IPS-18c (cell line): ENCODE results near the gene ZNRD2.
A peak's percentile ranks its signal among the peaks of the same experiment; 100 is the strongest.
"Not testable (repeated sequence)": the region's sequence is repeated elsewhere in the genome, so short reads cannot be mapped to it uniquely, and the experiment has no call there.

Source experiments
- H3K4me3 ChIP-seq: 2 replicates; pipeline ENCODE4 v1.7.0; 2013; ENCODE audit warnings: low read depth, mild to moderate bottlenecking, low read length, moderate library complexity; ENCODE audit not compliant: insufficient read depth
- H3K9me3 ChIP-seq: one replicate; pipeline ENCODE4 v1.6.1; 2013; ENCODE audit warnings: mild to moderate bottlenecking, low read length, moderate library complexity; ENCODE audit not compliant: control insufficient read depth, insufficient read depth

The ZNRD2 gene, protein sequence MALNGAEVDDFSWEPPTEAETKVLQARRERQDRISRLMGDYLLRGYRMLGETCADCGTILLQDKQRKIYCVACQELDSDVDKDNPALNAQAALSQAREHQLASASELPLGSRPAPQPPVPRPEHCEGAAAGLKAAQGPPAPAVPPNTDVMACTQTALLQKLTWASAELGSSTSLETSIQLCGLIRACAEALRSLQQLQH

DNA sequence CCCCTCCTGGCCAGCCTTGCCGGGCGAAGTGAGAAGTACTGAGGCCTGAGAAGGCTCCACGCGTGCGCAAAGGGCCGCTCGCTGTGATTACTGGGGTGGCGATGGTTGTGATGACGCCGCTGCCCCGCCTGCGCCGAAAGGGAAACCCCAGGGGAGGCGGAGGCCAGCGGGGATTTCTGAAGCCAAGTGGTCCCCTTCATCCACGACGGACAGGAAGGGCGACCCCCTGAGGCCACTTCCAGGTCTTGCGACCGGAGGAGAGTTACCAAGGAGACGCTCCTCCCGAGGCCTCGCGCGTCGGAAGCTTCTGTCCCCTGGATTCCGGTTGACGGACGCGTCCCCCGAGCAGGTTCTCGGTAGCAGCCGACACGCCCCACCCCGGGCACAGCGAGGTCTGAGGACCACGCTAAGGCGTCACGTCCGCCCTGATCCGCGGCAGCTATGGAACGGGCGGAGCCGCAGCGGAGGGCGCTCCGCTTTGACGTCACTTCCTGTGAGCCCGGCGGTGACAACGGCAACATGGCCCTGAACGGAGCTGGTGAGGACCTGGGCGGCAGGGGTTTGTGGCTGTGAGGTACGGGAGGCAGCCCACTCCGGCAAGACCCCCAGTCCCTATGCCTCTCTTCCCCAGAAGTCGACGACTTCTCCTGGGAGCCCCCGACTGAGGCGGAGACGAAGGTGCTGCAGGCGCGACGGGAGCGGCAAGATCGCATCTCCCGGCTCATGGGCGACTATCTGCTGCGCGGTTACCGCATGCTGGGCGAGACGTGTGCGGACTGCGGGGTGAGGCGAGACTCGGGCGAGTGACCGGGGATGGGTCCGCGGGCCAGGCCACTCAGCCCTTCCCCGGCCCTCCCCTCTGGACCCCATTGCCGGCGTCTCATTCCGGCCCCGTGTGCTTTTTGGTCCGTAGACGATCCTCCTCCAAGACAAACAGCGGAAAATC lies at the start of gene ZNRD2:
ZNRD2 (plus strand) TSS at position 505 of the 946 bp plus-strand sequence; CDS start at position 520, 15 bp downstream.
- H3K9me3 ChIP-seq, result no peaks in the 10 kb centered on the region
- H3K4me3 ChIP-seq, result peak within 1 kb of the TSS; percentile 99

DNA sequence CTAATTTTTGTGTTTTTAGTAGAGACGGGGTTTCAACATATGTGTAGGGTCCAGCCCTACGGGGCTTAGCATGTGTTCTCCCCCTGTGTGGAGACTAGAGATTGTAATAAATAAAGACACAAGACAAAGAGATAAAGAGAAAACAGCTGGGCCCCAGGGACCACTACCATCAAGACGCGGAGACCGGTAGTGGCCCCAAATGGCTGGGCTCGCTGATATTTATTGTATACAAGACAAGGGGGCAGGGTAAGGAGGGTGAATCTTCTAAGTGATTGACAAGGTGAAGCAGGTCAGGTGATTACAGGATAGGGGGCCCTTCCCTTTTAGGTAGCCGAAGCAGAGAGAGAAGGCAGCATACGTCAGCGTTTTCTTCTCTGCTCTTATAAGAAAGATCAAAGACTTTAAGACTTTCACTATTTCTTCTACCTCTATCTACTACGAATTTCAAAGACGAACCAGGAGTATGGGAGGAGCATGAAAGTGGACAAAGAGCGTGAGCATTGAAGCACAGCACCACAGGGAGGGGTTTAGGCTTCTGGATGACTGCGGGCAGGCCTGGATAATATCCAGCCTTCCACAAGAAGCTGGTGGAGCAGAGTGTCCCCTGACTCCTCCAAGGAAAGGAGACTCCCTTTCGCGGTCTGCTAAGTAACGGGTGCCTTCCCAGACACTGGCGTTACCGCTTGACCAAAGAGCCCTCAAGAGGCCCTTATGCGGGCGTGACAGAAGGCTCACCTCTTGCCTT lies 48.3 kb upstream of the ZNRD2 start:
- not testable (repeated sequence) for H3K4me3 ChIP-seq, H3K9me3 ChIP-seq

DNA sequence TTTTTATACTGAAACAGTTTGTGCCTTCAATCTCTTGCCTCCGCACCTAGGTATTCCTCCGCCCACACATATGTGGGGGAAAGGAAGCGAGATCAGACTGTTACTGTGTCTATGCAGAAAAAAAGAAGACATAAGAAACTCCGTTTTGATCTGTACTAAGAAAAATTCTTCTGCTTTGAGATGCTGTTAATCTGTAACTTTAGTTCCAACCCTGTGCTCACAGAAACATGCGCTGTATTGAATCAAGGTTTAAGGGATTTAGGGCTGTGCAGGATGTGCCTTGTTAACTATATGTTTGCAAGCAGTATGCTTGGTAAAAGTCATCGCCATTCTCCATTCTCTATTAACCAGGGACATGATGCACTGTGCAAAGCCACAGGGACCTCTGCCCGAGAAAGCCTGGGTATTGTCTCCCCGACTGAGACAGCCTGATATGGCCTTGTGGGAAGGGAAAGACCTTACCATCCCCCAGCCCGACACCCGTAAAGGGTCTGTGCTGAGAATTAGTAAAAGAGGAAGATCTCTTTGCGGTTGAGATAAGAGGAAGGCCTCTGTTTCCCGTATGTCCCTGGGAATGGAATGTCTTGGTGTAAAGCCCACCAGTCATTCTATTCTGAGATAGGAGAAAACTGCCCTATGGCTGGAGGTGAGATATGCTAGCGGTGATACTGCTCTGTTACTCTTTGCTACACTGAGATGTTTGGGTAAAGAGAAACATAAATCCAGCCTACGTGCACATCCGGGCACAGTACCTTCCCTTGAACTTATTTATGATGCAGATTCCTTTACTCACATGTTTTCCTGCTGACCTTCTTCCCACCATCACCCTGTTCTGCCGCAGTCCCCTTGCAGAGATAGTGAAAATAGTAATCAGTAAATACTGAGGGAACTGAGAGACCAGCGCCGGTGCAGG lies 47.3 kb upstream of the ZNRD2 start:
- not testable (repeated sequence) for H3K9me3 ChIP-seq, H3K4me3 ChIP-seq

DNA sequence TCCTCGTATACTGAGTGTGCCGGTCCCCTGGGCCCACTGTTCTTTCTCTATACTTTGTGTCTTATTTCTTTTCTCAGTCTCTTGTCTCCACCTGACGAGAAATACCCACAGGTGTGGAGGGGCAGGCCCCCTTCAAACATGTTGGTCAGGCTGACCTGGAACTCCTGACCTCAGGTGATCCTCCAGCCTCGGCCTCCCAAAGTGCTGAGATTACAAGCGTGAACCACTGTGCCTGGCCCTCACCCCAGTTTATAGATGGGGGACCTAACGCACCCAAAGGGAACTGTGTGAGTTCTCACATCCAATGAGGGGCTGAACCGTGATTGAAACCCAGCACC lies 46.7 kb upstream of the ZNRD2 start:
- not testable (repeated sequence) for H3K4me3 ChIP-seq, H3K9me3 ChIP-seq

DNA sequence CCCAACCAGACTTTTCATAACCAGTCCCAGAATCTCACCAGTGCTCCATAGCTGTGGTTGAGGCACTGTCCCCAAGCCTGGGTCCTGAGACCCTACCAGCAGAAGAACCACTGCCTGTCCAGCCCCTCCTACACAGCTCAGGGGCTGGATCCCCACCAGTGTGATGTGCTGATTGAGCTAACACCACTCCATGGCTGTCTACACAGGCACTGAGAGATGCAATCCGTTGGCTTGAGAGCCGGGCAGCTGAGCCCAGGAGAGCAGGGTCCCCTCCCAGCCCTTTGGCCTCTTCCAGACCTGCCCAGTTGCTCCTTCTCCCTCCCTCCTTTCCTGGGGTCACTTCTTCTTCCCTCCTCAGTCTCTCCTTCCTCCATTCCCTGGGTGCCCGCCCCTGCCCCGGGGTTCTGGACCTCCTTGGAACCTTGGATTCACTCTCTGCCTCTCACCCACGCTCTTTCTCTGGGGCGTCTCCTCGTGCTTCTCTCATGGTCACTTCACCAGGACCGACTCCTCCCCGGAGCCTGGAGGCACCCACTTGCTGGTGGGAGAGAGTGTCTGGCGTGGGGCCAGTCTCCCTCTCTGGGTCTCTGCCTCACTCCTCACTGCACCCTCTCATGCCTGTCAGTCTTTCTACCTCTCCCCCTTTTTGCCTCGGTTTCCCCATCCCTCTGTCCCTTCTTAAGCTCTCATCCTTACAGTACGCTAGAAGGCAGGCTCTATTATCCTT lies 46.1 kb upstream of the ZNRD2 start:
- peak overlapping the region; percentile 32 for H3K4me3 ChIP-seq
- H3K9me3 ChIP-seq, result no peaks in the 10 kb centered on the region

DNA sequence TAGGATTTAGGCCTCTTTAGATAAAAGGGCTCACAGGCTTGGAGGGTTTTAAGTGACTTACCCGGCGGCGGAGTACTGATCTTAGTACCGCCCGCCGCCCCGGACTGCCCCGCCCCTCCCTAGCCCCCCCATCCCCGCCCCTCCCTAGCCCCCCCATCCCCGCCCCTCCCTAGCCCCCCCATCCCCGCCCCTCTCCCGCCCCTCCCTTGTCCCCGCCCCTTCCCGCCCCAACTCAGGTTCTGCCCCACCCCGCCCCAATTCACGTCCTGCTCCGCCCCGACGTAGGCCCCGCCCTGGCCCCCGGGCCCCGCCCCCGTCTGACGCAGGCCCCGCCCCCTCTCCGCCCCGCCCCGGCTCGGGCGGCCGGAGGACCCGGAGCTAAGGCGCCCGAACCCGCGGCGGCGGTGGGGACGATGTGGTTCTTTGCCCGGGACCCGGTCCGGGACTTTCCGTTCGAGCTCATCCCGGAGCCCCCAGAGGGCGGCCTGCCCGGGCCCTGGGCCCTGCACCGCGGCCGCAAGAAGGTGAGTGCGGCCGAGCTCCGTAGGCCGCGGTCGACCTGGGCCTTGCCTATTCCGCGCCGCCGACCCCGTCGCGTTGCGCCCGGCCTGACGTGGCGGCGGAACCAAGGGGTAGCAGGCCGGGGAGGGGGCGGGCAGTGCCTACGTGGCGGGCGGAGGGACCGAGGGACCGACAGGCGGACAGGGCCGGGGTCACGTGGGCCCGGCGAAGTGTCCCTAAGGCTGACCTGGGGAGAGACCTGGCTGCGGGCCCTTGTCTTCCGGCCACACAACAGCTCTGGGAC lies 45.3 kb upstream of the ZNRD2 start, which contains the start of gene SCYL1:
SCYL1 (plus strand) TSS at position 343 of the 805 bp plus-strand sequence; CDS start at position 414, 71 bp downstream.
- Histone ChIP-seq H3K4me3 (peak within 1 kb of the TSS; percentile 93), H3K9me3 (no peaks in the 10 kb centered on the region)

DNA sequence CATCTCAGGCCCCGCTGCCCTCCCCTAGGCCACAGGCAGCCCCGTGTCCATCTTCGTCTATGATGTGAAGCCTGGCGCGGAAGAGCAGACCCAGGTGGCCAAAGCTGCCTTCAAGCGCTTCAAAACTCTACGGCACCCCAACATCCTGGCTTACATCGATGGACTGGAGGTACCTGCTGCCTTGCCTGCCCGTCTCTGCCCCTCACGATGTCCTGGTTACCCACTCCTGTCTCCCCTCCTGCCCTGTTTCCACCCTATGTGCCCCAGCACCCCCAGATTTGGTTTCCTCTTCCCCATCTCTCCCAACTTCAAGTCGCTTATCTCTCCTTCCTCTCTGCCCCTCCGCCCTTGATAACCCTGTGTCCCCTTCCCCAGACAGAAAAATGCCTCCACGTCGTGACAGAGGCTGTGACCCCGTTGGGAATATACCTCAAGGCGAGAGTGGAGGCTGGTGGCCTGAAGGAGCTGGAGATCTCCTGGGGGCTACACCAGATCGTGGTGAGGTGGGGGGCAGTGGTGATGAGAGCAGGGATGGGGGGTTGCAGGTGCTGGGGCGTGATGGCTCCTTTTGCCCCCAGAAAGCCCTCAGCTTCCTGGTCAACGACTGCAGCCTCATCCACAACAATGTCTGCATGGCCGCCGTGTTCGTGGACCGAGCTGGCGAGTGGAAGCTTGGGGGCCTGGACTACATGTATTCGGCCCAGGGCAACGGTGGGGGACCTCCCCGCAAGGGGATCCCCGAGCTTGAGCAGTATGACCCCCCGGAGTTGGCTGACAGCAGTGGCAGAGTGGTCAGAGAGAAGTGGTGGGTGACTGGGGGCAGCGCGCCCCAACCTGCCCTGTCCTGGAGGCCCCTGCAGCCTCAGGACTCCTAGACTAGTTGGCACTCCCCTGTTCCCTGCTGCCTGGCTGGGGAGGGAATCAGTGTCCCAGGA lies 44.5 kb upstream of the ZNRD2 start:
- no peaks in the 10 kb centered on the region for H3K9me3 ChIP-seq
- peak overlapping the region; percentile 93 for H3K4me3 ChIP-seq

DNA sequence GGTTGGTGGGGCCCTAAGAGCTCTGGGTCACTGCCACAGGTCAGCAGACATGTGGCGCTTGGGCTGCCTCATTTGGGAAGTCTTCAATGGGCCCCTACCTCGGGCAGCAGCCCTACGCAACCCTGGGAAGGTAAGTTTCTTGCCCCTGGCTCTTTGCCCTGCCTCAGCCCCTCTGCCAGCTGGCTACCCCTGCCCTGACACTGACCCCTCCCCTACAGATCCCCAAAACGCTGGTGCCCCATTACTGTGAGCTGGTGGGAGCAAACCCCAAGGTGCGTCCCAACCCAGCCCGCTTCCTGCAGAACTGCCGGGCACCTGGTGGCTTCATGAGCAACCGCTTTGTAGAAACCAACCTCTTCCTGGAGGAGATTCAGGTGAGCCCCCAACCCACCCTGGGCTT lies 43.5 kb upstream of the ZNRD2 start:
- H3K9me3 ChIP-seq, result no peaks in the 10 kb centered on the region
- H3K4me3 ChIP-seq, result no peak overlapping the region

DNA sequence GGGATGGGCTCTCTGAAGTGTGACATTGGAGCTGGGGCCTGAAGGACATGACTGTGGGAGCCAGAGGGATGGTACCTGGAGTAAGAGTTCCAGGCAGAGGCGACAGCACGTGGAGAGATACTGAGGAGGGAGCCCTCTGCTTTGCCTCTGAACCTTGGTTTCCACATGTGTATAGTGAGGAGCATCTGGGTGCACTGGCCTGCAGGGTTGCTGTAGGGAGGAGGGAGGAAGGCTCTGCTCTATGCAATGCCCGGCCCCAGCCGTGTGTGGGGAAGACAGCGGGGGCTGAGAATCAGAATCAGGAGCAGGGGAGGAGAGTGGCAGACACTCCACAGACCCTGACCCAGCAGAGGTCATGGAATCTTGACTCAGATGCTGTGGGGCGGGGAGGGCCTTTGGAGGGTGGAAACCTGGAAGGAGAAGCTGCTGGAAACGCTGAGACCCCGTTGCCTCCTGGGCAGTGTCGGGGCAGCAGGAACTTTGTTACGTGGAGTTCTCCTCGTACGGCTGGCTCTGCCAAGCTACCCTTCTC lies 41.4 kb upstream of the ZNRD2 start:
- H3K9me3 ChIP-seq, result no peaks in the 10 kb centered on the region
- H3K4me3 ChIP-seq, result no peak overlapping the region

DNA sequence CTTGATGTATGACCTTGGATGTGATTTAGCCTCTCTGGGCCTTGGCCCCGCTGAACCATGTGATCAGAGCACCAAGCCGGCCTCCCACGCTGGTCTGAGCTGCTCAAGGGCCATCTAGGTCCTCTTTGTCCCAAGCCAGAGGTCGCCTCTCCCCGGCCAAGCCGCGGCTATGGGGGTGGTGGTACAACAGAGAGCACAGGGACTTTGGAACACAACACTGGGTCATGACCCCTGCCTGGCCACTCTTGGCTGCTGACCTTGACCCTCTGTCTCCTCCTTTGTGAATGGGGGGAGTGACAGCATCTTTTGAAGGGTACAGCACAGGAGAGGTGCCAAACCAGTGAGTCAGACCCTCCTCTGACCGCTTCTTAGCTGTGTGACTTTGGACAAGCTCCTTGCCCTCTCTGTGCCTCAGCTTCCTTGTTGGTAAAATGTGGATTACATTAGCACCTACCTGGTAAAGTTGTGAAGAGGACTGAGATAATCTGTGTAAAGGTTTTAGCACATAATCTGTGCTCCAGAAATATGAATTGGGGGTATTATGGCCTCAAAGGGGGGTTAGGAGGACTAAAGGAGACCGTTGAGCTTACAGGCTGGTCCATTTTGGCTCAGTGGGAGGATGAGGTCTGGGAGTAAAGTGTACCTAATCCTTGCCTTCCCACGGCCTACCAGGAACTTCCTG lies 40.7 kb upstream of the ZNRD2 start:
- Histone ChIP-seq H3K4me3 (no peak overlapping the region), H3K9me3 (no peaks in the 10 kb centered on the region)

DNA sequence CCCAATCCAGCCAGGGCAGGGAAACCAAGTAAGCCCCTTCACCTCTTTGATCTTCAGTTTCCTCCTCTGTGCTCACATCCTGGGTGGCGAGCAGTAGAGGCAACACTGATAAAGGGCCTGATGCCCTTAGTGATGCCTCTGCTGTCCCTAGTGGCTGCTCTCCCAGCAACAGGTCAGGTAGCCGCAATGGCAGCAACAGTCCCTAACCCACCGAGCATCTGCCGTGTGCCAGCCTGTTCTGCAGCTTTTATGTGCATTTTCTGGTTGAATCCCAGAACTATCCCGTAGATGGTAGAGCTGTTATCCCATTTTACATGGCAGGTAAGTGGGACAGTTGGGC lies 40.1 kb upstream of the ZNRD2 start:
- Histone ChIP-seq H3K9me3 (no peaks in the 10 kb centered on the region), H3K4me3 (no peak overlapping the region)

DNA sequence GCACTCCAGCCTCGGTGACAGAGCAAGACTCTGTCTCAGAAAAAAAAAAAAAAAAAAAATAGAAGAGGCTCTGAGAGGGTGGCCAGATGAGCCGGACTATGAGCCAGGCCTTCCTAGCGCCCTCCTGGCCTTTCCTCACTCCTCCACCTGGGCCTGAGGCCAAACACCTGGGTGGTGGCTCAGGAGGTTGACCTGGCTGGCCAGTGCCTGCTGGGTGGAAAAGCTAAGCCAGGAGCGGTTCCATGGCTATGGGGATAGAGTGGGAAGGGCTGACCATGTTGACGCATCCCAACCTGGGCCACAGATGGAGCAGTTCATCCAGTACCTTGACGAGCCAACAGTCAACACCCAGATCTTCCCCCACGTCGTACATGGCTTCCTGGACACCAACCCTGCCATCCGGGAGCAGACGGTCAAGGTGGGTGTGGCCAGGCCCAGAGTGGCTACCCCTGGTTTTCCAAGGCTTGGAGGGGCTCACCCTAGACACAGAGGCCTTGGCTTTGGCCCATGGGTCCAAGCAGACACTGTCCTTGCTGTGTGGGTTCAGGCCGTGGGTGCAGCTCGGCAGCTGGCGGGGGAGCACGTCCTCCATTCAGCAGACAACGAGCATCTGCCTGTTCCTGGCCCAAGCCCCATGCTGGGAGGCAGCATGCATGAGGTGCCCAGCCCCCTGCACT lies 37.8 kb upstream of the ZNRD2 start:
- H3K4me3 ChIP-seq, result no peak overlapping the region
- no peaks in the 10 kb centered on the region for H3K9me3 ChIP-seq

DNA sequence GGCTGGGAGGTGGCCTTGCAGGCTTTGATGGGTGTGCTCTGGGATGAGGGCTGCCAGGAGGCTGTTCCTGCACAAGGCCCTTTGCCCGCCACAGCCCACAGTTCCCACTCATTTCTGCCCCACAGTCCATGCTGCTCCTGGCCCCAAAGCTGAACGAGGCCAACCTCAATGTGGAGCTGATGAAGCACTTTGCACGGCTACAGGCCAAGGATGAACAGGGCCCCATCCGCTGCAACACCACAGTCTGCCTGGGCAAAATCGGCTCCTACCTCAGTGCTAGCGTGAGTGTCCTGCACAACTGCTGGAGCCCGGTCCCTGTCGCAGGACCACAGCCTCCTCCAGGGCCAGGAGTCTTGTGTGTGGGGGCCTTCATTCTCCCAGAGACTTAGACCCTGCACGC lies 35.2 kb upstream of the ZNRD2 start:
- peaks cover 2% of the 10 kb centered on the region for H3K9me3 ChIP-seq
- H3K4me3 ChIP-seq, result no peak overlapping the region
